IMR-90 (cell line): ENCODE results near the gene BTBD1. TPM values are rescaled to one million over a fixed set of nuclear protein-coding genes. Genes with fewer than 3 reads are reported as not detected.

ENCODE experiments used
- ATAC-seq: fragments of 200-7000 bp; cut with Tn5 transposase; 2 replicates; pipeline ENCODE4 v1.9.1; 2020; ENCODE audit warnings: low read depth, mild to moderate bottlenecking, moderate library complexity
- BruUV-seq: library from RNA; stranded (reverse); fragments of 400-500 nt; replicated peaks from 2 replicates; lab custom pipeline; 2021; lab: Mats Ljungman, UMichigan
- CTCF ChIA-PET: fragments of 300-600 bp; formaldehyde crosslinking; extraction: SDS; loops from one replicate; lab custom pipeline; 2021; ENCODE audit warnings: antibody characterized with exemption; lab: Yijun Ruan, JAX
- POLR2A ChIA-PET: fragments of 300-600 bp; sonication (Branson Sonifier 250); formaldehyde crosslinking; loops from one replicate; lab custom pipeline; 2022; ENCODE audit warnings: antibody characterized with exemption; ENCODE audit not compliant: unreplicated experiment; lab: Charles Lee
- DNase-seq: peaks from one replicate; pipeline ENCODE4 v3.0.0; 2013
- H2AFZ ChIP-seq: replicated peaks from 2 replicates; pipeline ENCODE3; 2013; ENCODE audit warnings: low read length, mild to moderate bottlenecking; ENCODE audit not compliant: poor library complexity
- H2AK5ac ChIP-seq: 2 replicates; pipeline ENCODE4 v1.6.1; 2013; ENCODE audit warnings: low read depth, low read length, inconsistent platforms
- H2AK9ac ChIP-seq: replicated peaks from 2 replicates; pipeline ENCODE3; 2013; ENCODE audit warnings: mild to moderate bottlenecking, low read depth, low read length, moderate library complexity; ENCODE audit not compliant: poor library complexity
- H2BK120ac ChIP-seq: 2 replicates; pipeline ENCODE4 v1.6.1; 2013; ENCODE audit warnings: low read depth, low read length, inconsistent platforms
- H2BK15ac ChIP-seq: 3 replicates; pipeline ENCODE4 v1.6.1; 2013; ENCODE audit warnings: low read depth, low read length, inconsistent platforms
- H2BK20ac ChIP-seq: 2 replicates; pipeline ENCODE4 v1.6.1; 2013; ENCODE audit warnings: low read depth, mild to moderate bottlenecking, inconsistent platforms, low read length, moderate library complexity
- H2BK5ac ChIP-seq: 2 replicates; pipeline ENCODE4 v1.6.1; 2013; ENCODE audit warnings: mild to moderate bottlenecking, low read depth, low read length, inconsistent platforms; ENCODE audit not compliant: poor library complexity, severe bottlenecking
- H3K14ac ChIP-seq: replicated peaks from 2 replicates; pipeline ENCODE4 v1.6.1; 2013; ENCODE audit warnings: low read depth, low read length, inconsistent platforms
- H3K18ac ChIP-seq: 2 replicates; pipeline ENCODE4 v1.6.1; 2013; ENCODE audit warnings: low read depth, low read length, control low read depth
- H3K23ac ChIP-seq: 2 replicates; pipeline ENCODE4 v1.6.1; 2013; ENCODE audit warnings: low read depth, low read length, inconsistent platforms
- H3K27ac ChIP-seq: 2 replicates; pipeline ENCODE4 v1.5.1; 2013; ENCODE audit warnings: mild to moderate bottlenecking, control low read depth, low read length; ENCODE audit not compliant: insufficient read depth
- H3K27me3 ChIP-seq: 2 replicates; pipeline ENCODE4 v1.6.1; 2013; ENCODE audit warnings: low read length; ENCODE audit not compliant: control insufficient read depth, insufficient read depth
- H3K36me3 ChIP-seq: 2 replicates; pipeline ENCODE4 v1.6.1; 2013; ENCODE audit warnings: low read length, mixed read lengths; ENCODE audit not compliant: control insufficient read depth, insufficient read depth
- H3K4ac ChIP-seq: 2 replicates; pipeline ENCODE4 v1.6.1; 2013; ENCODE audit warnings: low read depth, low read length, inconsistent platforms
- H3K4me1 ChIP-seq: 2 replicates; pipeline ENCODE4 v1.6.1; 2013; ENCODE audit warnings: low read length, mixed read lengths; ENCODE audit not compliant: control insufficient read depth, insufficient read depth
- H3K4me2 ChIP-seq: 2 replicates; pipeline ENCODE4 v1.6.1; 2013; ENCODE audit warnings: low read depth, mild to moderate bottlenecking, control low read depth, low read length, moderate library complexity
- H3K4me3 ChIP-seq: 2 replicates; pipeline ENCODE4 v1.5.1; 2013; ENCODE audit warnings: low read depth, mild to moderate bottlenecking, control low read depth, low read length, moderate library complexity; ENCODE audit not compliant: insufficient read depth
- H3K56ac ChIP-seq: 2 replicates; pipeline ENCODE4 v1.6.1; 2013; ENCODE audit warnings: low read length, inconsistent platforms; ENCODE audit not compliant: insufficient read depth; ENCODE audit errors: extremely low read depth
- H3K79me1 ChIP-seq, 2 experiments: 2 replicates each; pipeline ENCODE4 v1.6.1; 2013; ENCODE audit warnings: low read length in 2 of 2, inconsistent platforms in 1 of 2, low read depth in 1 of 2
- H3K9ac ChIP-seq: 2 replicates; pipeline ENCODE4 v1.6.1; 2013; ENCODE audit warnings: low read depth, low read length, control low read depth
- H3K9me1 ChIP-seq: 2 replicates; pipeline ENCODE4 v1.6.1; 2013; ENCODE audit warnings: low read length, inconsistent platforms; ENCODE audit not compliant: insufficient read depth
- H3K9me3 ChIP-seq: 2 replicates; pipeline ENCODE4 v1.6.1; 2013; ENCODE audit warnings: low read length; ENCODE audit not compliant: control insufficient read depth, insufficient read depth
- H4K20me1 ChIP-seq: 2 replicates; pipeline ENCODE4 v1.6.1; 2013; ENCODE audit warnings: low read length, inconsistent platforms; ENCODE audit not compliant: insufficient read depth
- H4K5ac ChIP-seq: 2 replicates; pipeline ENCODE4 v1.6.1; 2013; ENCODE audit warnings: mild to moderate bottlenecking, low read depth, low read length, control low read depth
- H4K8ac ChIP-seq, 2 experiments: 2 replicates each; pipeline ENCODE4 v1.6.1; 2013; ENCODE audit warnings: low read depth in 2 of 2, low read length in 2 of 2, control low read depth in 1 of 2, inconsistent platforms in 1 of 2
- H4K91ac ChIP-seq: 2 replicates; pipeline ENCODE4 v1.6.1; 2013; ENCODE audit warnings: low read depth, low read length, inconsistent platforms; ENCODE audit not compliant: insufficient read depth
- BHLHE40 ChIP-seq: fragments of 150-350 bp; IDR thresholded peaks from 2 replicates; pipeline ENCODE4 v1.6.1; 2016; ENCODE audit warnings: mild to moderate bottlenecking, low read depth, low read length
- CEBPB ChIP-seq: IDR thresholded peaks from 2 replicates; pipeline ENCODE4 v1.6.1; 2012; ENCODE audit warnings: low read depth, low read length, improper control_type of control experiment
- CHD1 ChIP-seq: IDR thresholded peaks from 2 replicates; pipeline ENCODE4 v1.6.1; 2012; ENCODE audit warnings: low read depth, low read length, improper control_type of control experiment
- ELK1 ChIP-seq: fragments of 150-350 bp; IDR thresholded peaks from 2 replicates; pipeline ENCODE4 v1.6.1; 2016; ENCODE audit warnings: low read depth, mild to moderate bottlenecking, low read length, moderate library complexity, borderline replicate concordance
- MXI1 ChIP-seq: IDR thresholded peaks from 2 replicates; pipeline ENCODE4 v1.6.1; 2012; ENCODE audit warnings: low read depth, mild to moderate bottlenecking, low read length, moderate library complexity, borderline replicate concordance
- WGBS, 2 experiments: methylation state at CpG; one replicate each; pipeline versions ENCODE4 v1.1.5 to v1.1.7; 2013; ENCODE audit warnings: missing lambda C conversion rate in 2 of 2; ENCODE audit not compliant: insufficient read length in 1 of 2; ENCODE audit errors: extremely low coverage in 2 of 2; 5-methylcytosine and 5-hydroxymethylcytosine counted together
- dilution Hi-C: fragments of 300-500 bp; cut with HindIII; formaldehyde crosslinking; loops from one replicate; pipeline ENCODE4 v1.14.3; 2018; ENCODE audit warnings: low sequenced_read_pairs; ENCODE audit not compliant: unreplicated experiment
- in situ Hi-C: fragments of 300-500 bp; cut with MboI; formaldehyde crosslinking; loops from 3 replicates; pipeline ENCODE4 v1.14.3; 2019; ENCODE audit warnings: low sequenced_read_pairs, inconsistent platforms, mixed read lengths
- intact Hi-C: fragments of 100-400 bp; cut with micrococcal nuclease; formaldehyde crosslinking; loops from 2 replicates; pipeline ENCODE4 v1.10.0; 2022
- polyA plus RNA-seq, 3 experiments: library from polyadenylated mRNA; depleted of rRNA; stranded (reverse); fragments of >200 nt; gene quantifications; 2 replicates each; pipeline ENCODE4 v1.2.3, GENCODE V29; 2012; ENCODE audit warnings: low replicate concordance in 1 of 3
- total RNA-seq: library from RNA; depleted of rRNA; stranded (reverse); fragments of >200 nt; gene quantifications from 2 replicates; pipeline ENCODE4 v1.2.3, GENCODE V29; 2012
- TF ChIP-seq, protein P1 (sequence below): fragments of 150-350 bp; IDR thresholded peaks from 2 replicates; pipeline ENCODE4 v1.6.1; 2017; ENCODE audit warnings: mild to moderate bottlenecking, antibody characterized with exemption, low read length, low read depth

The BTBD1 gene
- total and polyA plus RNA-seq, 2 of the 4 experiments (the other 2 are of a cell fraction): 39.3 to 78.7 TPM

- POLR2A ChIA-PET: no interaction called here
- intact Hi-C loops (no loop called here), in situ Hi-C loops (no loop called here)
Observed at GRCh38 chr15:83068054-83068453, 1.0 kb upstream of the BTBD1 start.

More at GRCh38 chr15:83068054-83068453, 1.0 kb upstream of the BTBD1 start:
- Histone ChIP-seq H3K4me1 (peaks cover 5% of the 10 kb centered on the region), H3K9ac (no peak overlapping the region), H3K27me3 (no peaks in the 10 kb centered on the region), H3K56ac (no peak overlapping the region), H3K23ac (no peak overlapping the region), H3K4me3 (no peak overlapping the region), H2BK120ac (no peak overlapping the region), H2BK5ac (no peak overlapping the region), H3K27ac (no peak overlapping the region), H4K20me1 (peaks cover 29% of the 10 kb centered on the region), H3K9me1 (peaks cover 13% of the 10 kb centered on the region), H2BK15ac (no peak overlapping the region), H2BK20ac (no peak overlapping the region), H3K9me3 (no peaks in the 10 kb centered on the region), H3K18ac (no peak overlapping the region), H4K5ac (no peak overlapping the region), H3K36me3 (no peaks in the 10 kb centered on the region), H3K14ac (no peak overlapping the region), H3K4me2 (no peak overlapping the region), H2AK5ac (no peak overlapping the region), H4K91ac (no peak overlapping the region), H4K8ac (peak overlapping the region; percentile 92 to 100; a peak in 3 of 4 replicates), H2AK9ac (no peak overlapping the region), H3K79me1 (peaks cover 8 to 20% of the 10 kb centered on the region in 2 experiments; a peak in 3 of 4 replicates), H2AFZ (no peak overlapping the region), H3K4ac (no peak overlapping the region)
- CTCF ChIA-PET: interaction anchor here (0.6 kb wide), 1 partner anchor 71 kb away, joined by 8 read pairs; no protein-coding TSS in a partner anchor
- ATAC-seq (no peak), DNase-seq (no peak)
- no TSS peak for BruUV-seq
- TF ChIP-seq, protein P1, sequence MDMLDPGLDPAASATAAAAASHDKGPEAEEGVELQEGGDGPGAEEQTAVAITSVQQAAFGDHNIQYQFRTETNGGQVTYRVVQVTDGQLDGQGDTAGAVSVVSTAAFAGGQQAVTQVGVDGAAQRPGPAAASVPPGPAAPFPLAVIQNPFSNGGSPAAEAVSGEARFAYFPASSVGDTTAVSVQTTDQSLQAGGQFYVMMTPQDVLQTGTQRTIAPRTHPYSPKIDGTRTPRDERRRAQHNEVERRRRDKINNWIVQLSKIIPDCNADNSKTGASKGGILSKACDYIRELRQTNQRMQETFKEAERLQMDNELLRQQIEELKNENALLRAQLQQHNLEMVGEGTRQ: no peak
- TF ChIP-seq BHLHE40: no peak
- TF ChIP-seq CEBPB: no peak
- no peak for TF ChIP-seq ELK1
- no peak for TF ChIP-seq CHD1
- no peak for TF ChIP-seq MXI1
- no CpG with 5 or more reads among the region's 6 CpGs for WGBS, 2 experiments
- dilution Hi-C loops: no loop called here
